ENCODE data around the gene CLCN4. TPM values are rescaled to one million over a fixed set of nuclear protein-coding genes. Genes with fewer than 3 reads are reported as not detected.

Gene CLCN4
- total RNA-seq, 1 experiment from 2014 or later = 6.9 TPM

- no peak for DNase-seq
- H3K27ac Mint-ChIP-seq = peak overlapping the region; percentile 26 to 98 (median 94); a peak in 4 of 7 replicates
- Histone ChIP-seq H4K20me1 (ENCODE audit: control insufficient read depth, insufficient read depth, insufficient read length) (no peaks in the 10 kb centered on the region), H2AFZ (ENCODE audit: low read length) (no peak overlapping the region), H3K27ac (ENCODE audit: insufficient read length, low read depth, low read length) (no peak overlapping the region), H2BK20ac (ENCODE audit: low read depth, low read length, poor library complexity, severe bottlenecking) (no peak overlapping the region), H3K79me2 (ENCODE audit: insufficient read depth, low read length) (no peaks in the 10 kb centered on the region), H3K4me2 (ENCODE audit: insufficient read depth, insufficient read length, low read length) (no peak overlapping the region), H3K27me3 (ENCODE audit: insufficient read depth, low read length) (no peaks in the 10 kb centered on the region), H4K91ac (ENCODE audit: insufficient read length, low read depth, low read length) (peak overlapping the region; percentile 31), H3K4me1 (ENCODE audit: insufficient read depth, low read length) (no peaks in the 10 kb centered on the region), H2BK120ac (ENCODE audit: low read depth, low read length, poor library complexity, severe bottlenecking) (no peak overlapping the region), H3T11ph (ENCODE audit: low read length) (no peak overlapping the region), H2BK5ac (ENCODE audit: insufficient read length, low read length) (no peak overlapping the region), H3K14ac (ENCODE audit: insufficient read depth, low read length) (0 out of 2 replicates have a peak overlapping the region, but pooled peaks have one; percentile 8), H3K79me1 (ENCODE audit: insufficient read depth, low read depth, low read length, poor library complexity, severe bottlenecking) (no peaks in the 10 kb centered on the region), H3K9me3 (ENCODE audit: control insufficient read depth, low read depth, low read length) (no peaks in the 10 kb centered on the region), H3K9ac (ENCODE audit: extremely low read depth, insufficient read length, low read length) (no peak overlapping the region), H2AK5ac (ENCODE audit: insufficient read length, low read length) (no peak overlapping the region), H3K23ac (ENCODE audit: insufficient read length, low read depth, low read length) (no peak overlapping the region), H4K8ac (replicated peaks; ENCODE audit: insufficient read length, low read depth, low read length) (no peak overlapping the region), H3K18ac (ENCODE audit: insufficient read length, low read depth, low read length) (peak overlapping the region; percentile 56), H3K23me2 (ENCODE audit: insufficient read length, low read depth, low read length, poor library complexity, severe bottlenecking) (no peaks in the 10 kb centered on the region), H4K5ac (ENCODE audit: insufficient read length, low read depth, low read length) (no peak overlapping the region), H3K4ac (ENCODE audit: low read depth, low read length) (no peak overlapping the region), H2BK12ac (ENCODE audit: insufficient read length, low read depth, low read length) (no peak overlapping the region), H3K56ac (ENCODE audit: insufficient read length, low read depth, low read length) (no peak overlapping the region), H2BK15ac (ENCODE audit: low read depth, low read length) (no peak overlapping the region)
- H3K4me1 Mint-ChIP-seq = peaks cover 20 to 34% of the 10 kb centered on the region in 2 experiments
- WGBS (ENCODE audit: extremely low coverage, insufficient read length, low lambda C conversion rate) = no CpG with 5 or more reads among the region's 9 CpGs
- H3K9me3 Mint-ChIP-seq = peaks cover 46 to 64% of the 10 kb centered on the region in 2 experiments
- TF ChIP-seq CTCF (conservative IDR thresholded peaks at IDR 0.05) = no peak
- no peak overlapping the region for H3K4me3 Mint-ChIP-seq
- peaks cover 0 to 12% (median 9%) of the 10 kb centered on the region in 3 experiments; a peak in 3 of 7 replicates for H3K36me3 Mint-ChIP-seq (ENCODE audit: insufficient read depth in 1 of 3, low read depth in 3 of 3)
- peaks cover 2% of the 10 kb centered on the region; the same call in 1 of the 2 replicates for H3K27me3 Mint-ChIP-seq (ENCODE audit: low read depth)
These were observed 17.3 kb downstream of the CLCN4 start for GRCh38 chrX:10174051-10174450.
